NCI-H226 (cell line): Measurements from ENCODE around the gene SNPH.

Source experiments
- DNase-seq: peaks from one replicate; pipeline ENCODE4 v3.0.0-alpha.2; 2015

Gene SNPH

DNA sequence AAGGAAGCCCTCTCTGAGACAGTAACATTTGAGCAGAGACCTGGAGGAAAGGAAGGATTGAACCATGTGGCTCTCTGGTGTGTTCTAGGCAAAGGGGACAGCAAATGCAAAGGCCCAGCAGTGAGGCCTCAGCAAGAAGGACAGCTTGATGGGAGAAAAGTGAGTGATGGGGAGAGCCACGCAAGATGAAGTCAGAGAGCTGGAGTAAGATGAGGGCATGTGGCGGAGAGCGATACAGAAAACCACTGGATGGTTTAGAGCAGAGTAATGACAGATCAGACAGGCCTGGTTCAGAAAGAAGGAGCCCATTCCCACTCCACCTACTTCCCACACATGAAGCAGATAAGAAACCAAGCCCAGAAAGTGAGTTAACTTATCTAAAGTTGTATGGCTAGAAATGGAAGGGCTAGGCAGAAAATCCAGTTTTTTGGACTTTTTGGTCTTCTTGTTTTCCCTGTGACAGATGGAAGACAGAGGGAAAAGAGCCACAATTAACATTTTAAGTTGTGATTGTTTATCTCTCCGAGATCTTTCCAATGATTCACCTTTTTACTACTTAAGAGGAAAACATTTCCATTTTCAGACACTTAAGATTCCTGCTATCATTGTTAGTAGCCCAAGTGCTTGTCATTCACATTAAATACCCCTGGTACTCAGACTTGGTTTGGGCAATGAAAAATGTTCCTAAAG is 723 bp upstream of the SNPH start:
- no peak for DNase-seq

DNA sequence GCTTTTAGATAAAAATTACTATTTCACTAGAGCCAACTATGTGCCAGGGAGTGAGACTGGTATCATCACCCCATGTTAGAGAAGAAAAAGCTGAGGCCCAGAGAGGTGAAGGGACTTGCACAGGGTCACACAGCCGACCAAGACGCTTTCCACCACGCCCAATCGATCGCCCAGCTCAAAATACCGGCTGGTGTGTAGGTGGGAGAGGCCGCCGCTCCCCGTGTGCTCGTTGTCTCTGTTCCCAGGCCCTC is 253 bp upstream of the SNPH start:
- no peak for DNase-seq

DNA sequence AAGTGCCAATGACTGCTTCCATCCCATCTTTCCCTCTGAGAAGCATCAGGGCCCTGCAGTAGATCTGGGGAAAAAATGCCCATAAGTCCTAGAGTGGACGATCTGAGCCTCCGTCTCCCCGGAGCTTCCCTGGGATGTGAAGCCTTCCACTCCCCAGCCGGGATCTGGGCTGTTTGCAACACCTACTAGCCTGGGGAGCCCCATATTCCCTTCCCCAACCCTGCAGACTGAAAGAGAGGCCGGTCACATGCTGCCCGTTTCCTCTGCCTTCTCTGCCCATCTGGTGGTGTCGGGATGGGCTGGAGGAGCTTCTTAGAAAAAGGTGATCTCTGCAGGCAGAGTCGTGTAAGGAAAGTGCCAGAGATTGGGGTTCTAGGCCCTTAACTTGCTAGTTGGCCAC is 1.1 kb downstream of the SNPH start:
- DNase-seq: no peak

DNA sequence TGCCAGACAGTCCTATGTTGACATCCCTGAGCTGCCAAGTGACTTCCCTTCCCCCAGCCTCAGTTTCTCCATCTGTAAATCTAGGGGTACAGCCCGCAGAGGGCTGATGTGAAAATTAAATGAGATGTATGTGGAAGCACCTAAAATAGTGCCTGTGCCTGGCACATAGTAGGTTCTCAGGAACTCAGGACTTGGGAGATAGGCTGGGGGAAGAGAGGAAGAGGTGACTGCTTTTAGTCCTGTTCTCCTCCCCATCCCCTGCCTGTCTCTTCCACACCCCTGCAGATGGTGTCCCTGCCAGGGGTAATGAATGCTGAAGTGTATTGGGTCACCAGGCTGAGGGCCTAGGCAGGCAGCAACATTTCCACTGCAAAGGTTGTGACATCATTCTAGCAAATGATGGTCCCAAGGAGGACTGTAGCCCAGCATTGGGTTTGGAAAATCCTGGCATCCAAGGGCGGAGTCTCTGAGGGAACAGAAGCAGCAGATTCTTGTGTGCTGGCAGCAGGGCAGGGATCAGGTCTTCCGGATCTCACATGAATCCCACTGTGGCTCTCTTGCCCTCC is 1.8 kb downstream of the SNPH start:
- no peak for DNase-seq

DNA sequence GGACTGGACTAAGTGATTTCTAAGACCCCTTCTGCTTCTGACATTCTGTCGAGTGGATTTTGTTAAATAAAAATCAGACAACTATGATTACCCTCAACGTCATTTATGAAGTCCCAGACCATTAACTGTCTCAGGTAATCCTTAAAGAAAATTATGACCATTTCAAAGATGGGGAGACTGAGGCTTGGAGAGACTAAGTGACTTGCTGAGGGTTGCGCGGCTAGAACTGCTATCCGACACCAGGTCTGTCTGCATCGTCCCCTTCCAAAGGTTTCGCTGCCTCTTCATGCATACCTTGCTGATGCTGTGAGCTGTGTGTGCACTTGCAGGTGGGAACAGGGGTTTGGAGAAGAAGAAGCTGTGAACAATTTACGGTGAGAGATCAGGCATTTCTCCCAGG is 3.1 kb downstream of the SNPH start:
- no peak for DNase-seq

DNA sequence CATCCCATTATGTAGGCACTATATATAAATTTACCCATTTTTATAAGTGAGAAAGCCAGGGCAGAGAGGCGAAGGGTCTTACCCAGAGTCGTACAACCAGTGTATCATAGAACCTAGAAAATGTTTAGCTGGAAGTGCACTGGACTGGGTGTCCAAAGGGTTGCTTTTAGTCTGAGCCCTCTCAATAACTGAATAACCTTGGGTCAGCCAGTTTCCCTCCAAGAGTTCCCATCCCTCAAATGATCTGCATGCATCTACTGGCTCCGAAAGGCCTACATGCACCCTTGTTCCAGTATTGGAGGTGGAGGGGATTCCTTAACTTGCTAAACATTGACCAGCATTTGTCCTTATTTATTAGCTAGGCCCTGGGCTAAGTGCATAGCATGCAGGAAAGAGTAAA is 3.8 kb downstream of the SNPH start:
- DNase-seq: no peak

DNA sequence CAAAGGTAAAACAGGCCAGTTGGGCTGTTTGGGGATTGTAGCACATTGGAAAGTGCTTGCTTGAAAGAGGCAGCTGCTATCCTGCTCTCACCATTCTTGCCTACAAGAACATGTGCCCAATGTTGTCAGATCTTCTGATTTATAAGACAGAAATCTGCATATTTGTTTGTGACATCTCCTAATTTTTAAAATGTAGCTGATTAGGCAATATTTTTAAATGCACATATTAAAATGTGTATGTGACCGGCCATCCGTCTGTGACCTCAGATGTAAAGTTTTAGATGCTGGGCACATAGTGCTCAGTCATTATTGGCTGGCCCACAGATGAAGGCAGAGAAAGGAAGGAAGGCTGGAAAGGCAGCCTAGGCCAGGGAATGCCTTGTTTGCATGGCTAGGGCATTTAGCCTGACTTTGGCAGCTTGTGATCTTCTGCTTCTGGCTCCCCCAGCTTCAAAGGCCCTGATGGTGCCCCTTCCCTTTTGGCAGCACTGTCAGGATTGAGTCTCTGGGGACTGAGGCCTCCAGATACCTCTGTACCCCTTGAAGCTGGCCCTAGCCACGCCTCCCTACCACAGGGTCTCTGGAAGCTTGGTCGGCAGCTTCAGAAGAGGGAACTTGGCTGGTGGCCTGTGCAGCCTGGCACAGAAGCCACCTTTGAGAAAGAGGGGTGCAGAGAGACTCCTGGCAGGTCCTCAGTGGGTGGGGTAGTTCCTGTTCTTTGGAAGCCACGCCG is 6.4 kb downstream of the SNPH start:
- no peak for DNase-seq

DNA sequence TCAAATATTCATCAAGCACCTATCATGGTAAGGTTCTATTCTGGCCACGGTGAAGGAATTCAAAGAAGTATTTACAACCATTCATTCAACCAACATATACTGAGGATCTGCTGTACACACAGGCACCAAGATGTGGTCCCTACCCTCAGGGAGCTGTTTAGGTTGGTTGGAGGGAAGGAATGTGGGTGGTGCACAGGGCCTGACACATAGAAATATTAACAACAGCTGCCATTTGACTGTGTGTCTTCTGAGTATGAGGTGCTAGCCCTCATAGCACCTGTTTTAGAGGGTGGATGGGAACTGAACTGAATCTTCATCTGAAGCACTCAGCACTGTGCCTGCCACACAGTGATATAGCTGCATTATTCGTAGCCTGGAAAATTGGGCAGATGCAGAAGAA is 7.3 kb downstream of the SNPH start:
- DNase-seq: no peak

DNA sequence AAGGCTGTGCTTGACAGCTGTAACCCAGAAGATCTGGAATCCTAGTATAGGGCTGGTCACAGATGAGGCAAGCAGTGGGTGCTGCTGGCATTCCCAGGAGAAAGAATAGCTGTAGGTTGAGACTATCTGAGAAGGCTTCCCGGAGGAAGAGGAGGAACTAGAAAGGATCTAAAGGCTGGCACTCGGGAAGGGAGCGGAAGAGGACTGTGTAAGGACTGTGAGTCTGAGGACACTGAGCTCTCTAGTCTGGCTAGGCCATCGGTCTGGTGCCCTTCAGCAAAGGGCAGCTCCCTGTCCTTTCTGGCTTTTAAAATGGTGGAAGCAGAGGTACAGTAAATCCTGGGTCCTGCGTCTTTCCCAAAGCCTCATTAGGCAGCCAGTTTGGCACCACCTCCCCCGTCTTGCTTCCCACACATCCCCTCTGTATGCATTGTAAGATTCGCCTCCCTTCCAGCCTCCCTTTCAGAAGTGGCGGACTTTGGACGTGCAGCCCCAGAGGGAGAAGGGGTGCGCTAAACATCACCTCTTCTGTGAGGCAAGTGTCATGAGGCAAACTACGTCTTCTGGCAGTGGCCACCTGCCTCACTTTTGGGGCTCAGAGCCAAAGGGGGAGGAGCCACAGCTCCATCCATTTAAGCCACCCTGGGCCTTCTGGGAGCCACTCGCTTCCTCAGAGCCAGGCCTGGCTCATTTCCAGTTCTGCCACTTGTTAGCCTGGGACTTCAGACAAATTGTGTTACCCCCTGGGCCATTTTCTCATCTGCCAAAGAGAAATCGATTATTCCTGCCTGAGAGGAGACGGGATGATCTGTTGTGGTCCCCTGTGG is 8.6 kb downstream of the SNPH start:
- no peak for DNase-seq

DNA sequence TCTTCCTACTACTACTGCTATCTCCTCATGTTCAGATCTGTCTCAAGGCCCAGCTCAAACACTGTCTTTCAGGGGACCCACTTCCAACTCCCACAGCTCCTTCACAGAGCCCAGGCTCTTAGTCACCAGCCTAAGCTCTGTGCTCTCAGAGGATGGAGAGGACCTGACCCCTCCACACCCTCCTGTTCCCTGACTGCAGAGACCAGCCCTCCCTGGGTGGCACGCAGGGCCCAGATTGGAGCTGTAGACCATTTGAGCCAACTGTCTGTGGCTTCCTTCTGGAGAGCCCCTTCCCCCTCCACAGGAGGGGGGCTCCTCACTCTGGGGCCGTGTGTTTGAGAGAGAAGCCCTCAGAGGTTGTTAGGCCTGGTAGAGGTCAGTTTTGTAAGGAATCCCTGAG is 9.8 kb downstream of the SNPH start:
- DNase-seq: no peak

DNA sequence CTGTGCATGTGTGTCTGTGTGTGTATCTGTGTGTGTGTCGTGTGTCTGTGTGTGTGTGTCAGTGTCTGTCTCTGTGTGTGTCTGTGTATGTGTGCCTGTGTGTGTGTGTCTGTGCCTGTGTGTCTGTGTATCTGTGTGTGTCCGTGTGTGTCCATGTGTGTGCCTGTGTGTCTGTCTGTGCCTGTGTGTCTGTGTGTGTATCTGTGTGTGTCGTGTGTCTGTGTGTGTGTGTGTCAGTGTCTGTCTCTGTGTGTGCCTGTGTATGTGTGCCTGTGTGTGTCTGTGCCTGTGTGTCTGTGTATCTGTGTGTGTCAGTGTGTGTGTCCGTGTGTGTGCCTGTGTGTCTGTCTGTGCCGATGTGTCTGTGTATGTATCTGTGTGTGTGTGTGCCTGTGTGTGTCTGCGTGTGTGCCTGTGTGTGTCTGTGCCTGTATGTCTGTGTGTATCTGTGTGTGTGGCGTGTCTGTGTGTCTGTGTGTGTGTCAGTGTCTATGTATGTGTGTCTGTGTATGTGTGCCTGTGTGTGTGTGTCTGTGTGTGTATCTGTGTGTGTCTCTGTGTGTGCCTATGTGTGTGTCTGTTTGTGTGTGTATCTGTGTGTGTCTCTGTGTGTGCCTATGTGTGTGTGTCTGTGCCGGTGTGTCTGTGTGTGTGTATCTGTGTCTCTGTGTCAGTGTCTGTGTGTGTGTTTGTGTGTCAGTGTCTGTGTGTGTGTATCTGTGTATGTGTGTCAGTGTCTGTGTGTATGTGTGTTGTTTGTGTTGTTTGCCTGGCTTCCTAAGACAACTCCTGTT is 11.6 kb downstream of the SNPH start:
- DNase-seq: no peak

DNA sequence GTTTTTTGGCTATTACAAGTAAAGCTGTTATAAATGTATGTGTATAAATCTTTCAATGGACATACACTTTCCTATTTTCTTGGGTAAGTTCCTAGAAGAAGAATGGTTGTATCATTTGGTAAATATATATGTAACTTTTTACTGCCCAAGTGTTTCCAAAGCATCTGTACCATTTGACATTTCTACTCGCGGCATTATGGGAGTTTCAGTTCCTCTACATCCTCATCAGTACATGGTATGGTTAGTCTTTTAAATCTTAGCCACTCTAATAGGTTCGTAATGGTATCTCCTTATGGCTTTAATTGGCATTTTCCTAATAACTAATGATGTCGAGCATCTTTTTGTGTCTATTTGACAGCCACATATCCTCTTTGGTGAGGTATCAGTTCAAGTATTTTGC is 12.9 kb downstream of the SNPH start:
- DNase-seq: no peak

DNA sequence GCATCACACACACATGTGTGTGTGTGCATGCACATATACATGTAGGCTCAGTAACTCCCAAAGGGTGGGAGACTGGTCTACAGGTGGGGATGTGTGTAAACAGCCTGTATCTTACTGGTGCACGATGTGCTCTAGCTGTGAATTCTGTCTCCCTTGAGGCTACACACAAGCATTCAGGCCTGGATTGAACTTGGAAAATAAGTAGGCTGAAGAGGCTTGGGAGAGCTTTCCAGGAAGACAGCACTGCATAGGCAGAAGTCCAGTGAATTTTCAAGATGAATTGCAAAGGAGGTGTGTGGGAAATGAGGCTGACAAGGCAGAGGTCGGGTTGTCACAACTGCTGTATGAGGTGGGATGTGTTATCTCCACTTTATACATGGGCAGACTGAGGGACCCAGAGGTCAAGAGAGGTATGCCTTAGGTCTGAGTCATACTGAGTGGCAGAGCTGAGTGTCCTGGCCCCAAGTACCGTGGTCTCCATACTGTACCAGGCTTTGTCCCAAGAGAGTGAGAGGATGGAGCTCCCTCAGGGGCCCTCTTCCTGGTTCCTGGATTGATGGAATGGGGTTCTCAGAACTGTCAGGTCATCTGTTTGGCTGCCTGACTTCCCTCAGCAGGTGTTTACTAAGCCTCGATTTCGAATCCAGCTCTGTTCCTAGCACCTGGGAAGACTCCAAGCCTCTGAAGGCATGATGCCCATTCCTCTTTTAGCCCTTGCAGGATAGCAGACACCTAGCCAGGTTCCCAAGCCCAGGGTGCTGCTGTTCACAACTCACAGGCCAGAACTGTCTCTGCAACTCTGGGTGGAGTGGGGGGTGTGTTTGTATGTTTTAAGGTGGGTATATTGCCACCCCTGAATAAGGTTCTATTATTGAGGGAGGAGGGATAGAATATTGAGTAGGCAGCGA is 14.4 kb downstream of the SNPH start:
- no peak for DNase-seq

DNA sequence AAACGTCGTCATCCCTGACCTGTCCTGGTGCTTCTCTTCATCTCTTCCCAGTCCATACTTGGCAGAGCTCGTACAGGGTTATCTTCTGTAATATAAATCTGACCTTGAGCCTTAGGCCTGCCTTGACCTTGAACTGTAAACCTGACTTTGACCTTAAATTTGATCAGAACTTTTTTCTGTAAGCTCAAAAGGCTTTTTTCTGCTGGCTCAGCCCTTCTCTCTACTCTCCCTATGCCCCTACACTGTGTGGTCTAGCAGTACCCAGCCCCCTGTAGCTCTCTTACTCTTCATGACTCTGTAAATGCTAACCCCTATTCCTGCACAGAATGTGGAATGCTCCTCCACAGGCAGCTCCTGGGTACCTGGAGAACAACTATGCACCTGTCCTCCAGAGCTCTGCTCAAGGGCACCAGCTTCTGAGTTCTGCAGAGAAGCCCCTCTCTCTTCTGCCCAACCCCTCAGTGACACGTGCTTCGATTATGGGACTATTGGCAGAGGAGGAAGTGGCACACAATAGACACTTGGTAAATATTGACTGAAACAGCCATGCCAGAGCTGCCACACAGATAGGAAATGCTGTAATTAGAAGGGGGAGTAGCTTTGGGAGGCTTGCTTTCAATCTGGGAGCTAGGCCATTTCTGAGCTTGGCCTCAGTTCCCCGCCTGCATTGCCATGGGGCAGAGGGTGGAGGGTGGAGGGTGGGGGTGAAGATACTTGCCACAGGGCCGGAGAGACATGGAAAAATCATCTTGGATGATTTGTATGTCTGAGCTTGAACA is 15.4 kb downstream of the SNPH start:
- DNase-seq: no peak

DNA sequence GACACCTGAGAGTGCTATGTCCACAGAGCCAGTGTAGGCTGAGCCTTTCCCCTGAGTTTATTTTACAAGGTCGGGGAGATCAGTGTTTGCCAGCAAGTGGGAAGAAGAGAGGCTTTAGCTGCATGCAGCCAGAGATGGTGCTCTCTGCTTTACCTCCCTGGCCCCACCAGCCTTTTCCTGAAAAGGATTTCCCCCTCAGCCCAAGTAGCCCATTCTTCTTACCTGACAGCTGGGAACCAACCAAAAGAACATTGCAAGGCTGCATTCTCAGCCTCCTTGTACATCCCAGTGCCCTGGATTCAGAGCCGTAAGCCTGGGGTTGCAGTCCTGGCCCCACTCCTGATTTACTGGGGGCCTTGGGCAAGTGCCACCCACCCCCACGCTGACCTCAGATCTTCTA is 16.9 kb downstream of the SNPH start:
- DNase-seq: no peak

DNA sequence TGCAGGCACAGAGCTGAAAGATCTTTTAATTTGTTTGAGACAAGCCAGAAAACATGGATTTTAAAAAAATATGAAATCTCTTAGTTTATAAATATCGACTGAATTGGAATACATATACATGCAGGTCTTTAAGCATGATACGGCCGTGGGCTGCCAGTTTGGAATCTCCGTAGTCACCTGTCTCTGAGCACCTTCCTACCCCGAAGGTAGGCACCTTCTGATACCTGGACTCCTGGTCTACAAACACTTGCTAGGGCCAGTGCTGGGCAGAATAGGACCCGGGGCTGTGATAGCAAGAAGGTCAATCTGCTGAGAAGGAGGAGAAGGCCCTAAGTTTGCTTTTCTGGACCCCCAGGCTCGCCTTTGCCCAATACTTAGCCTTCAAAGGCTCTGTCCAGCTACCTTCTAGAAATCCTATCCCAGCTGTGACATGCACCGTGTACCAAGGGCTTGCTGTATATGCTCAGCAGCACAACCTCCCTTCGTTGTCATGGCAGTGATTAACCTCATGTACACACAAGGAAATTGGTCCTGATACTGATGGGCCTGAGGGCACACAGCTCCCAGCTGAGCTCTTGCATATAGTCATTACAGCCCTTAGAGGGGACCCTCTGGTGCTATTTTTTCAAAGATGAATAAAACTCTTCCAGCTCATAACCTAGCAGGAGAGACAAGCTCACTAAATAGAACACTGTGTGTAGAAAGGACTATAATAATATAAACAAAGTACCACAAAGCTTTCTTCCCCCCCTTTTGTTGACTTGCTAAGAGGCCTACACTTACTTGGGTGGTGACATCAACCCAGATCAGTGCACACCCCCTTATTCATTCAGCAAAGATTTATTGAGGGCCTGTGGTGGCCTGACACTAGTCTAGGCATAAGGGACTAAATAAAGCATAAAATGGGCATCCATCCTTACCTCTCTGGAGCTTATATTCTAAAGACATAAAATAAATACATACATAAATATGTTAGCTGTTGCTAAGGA is 17.7 kb downstream of the SNPH start:
- no peak for DNase-seq

DNA sequence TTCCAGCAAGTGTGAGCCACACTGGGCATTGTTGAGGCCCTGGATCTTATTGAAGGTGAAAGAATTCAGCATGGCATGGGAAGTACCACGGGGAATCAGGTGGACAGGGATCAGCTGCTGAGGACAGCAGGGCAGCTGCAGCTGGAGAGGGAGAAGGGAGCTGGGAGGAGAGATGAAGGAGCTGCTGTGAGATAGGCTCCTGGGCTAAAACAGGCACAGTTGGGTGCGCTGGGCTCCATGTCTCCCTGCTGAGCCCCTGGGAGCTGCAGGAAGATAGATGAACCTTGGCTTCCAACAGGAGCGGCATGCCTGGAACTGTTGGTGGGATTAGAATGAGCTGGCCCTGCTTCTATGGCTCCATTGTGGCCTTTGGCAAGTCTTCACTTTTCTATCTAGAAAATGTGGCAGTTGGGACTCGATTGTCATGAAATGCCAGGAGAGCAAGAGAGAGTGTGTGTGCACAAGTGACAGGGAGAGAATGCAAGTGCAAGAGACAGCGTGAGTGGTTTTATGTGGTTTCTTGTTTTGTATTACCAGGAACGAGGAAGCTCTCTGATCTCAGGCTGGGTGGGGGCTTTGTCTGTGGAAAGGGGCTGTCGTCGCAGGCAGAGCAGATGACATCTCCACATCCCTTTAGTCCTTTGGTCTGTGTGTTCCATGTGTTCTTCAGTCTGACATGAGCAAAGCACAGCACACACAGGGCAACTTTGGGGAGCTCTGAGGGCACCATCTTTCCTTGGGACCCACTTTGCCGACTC is 20.4 kb downstream of the SNPH start:
- no peak for DNase-seq

DNA sequence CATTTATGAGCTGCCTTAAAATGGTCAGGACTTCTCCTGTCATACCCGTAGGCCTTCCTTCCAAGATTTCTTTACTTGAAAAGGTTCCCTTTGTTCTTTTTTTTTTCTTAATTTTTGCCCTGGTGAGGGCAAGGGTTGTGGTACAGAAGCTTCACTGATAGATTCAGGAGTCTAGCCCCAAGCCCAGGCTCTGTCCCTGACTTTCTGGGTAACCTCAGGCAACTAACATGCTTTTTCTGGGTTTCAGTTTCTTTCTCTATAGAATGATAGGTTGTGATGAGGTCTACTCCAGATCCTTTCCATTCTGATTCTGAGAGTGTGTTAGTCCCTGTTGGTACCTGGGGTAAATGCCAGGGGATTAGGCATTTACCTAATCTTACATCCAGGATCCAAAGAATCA is 21.2 kb downstream of the SNPH start:
- DNase-seq: no peak
